Measurements from ENCODE around the gene TPD52L1. TPM values are rescaled to one million over a fixed set of nuclear protein-coding genes. Genes with fewer than 3 reads are reported as not detected.

The TPD52L1 gene
- total RNA-seq, 2 donors from 2014 or later = 24.9 to 39.1 TPM

DNA sequence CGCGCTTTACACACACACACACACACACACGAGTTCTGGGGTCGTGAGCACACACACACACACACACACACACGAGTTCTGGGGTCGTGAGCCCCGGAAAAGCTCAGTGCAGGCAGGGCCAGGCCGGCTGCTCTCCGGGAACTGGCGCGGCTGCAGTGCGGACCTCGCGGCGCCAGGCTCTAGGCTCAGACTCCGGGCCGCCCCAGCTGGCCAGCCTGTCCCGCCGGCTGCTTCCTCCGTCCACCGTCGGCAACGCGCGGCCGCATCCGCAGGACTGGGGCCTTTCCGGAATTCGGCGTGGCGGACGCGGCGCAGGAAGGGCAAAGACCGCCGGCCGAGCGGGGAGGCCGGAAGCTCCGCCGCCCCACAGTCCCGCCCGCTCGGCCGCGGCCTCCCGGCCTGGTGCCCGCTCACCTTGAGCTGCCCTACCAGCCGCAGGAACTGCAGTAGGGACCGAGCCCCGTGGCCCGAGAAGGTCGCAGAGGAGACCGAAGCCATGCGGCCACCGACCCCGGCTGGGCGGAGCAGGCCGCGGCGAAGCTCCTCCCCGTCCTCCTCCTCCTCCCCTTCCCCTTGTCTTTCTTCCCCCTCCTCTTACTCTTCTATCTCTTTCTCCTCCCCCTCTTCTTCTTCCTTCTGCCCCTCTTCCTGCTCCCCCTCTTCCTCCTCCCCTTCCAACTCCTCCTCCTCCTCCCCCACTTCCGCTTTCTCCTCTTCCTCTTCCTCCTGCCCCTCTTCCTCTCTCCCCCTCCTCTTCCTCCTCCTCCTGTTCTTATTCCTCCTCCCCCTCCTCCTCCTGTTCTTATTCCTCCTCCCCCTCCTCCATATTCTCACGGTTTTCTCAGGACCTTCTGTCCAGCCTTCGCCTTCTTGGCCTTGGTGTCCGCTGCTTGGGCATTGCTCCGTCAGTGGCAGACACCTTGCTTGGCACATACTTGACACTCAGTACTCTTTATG, 148.1 kb downstream of the TPD52L1 start, which contains the start of gene HDDC2:
TSS of gene HDDC2 (minus strand) at position 533 of the 957 bp plus-strand sequence. CDS start at position 498, 35 bp downstream.
- peak; percentile 87 for DNase-seq
- H3K36me3 Mint-ChIP-seq (ENCODE audit: low read depth) = peaks cover 31% of the 10 kb centered on the region
- WGBS, 2 experiments (ENCODE audit: insufficient coverage in 1 of 2, insufficient read length in 1 of 2) = 5 to 16% methylated on average over 22 to 67 of the region's 67 CpGs
- TF ChIP-seq, protein P1, sequence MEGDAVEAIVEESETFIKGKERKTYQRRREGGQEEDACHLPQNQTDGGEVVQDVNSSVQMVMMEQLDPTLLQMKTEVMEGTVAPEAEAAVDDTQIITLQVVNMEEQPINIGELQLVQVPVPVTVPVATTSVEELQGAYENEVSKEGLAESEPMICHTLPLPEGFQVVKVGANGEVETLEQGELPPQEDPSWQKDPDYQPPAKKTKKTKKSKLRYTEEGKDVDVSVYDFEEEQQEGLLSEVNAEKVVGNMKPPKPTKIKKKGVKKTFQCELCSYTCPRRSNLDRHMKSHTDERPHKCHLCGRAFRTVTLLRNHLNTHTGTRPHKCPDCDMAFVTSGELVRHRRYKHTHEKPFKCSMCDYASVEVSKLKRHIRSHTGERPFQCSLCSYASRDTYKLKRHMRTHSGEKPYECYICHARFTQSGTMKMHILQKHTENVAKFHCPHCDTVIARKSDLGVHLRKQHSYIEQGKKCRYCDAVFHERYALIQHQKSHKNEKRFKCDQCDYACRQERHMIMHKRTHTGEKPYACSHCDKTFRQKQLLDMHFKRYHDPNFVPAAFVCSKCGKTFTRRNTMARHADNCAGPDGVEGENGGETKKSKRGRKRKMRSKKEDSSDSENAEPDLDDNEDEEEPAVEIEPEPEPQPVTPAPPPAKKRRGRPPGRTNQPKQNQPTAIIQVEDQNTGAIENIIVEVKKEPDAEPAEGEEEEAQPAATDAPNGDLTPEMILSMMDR (conservative IDR thresholded peaks at IDR 0.05) = no peak
- H3K4me3 ChIP-seq (ENCODE audit: low read length) = peak within 1 kb of the TSS; percentile 95
- H3K4me1 ChIP-seq (ENCODE audit: control insufficient read depth, insufficient read depth, low read length) = no peaks in the 10 kb centered on the region
- peak within 1 kb of the TSS; percentile 62 for H3K9ac ChIP-seq (ENCODE audit: extremely low read depth, low read length, poor library complexity, severe bottlenecking)
- peak within 1 kb of the TSS; percentile 85 for H3K27ac Mint-ChIP-seq
- peaks cover 32% of the 10 kb centered on the region for H3K36me3 ChIP-seq (ENCODE audit: control insufficient read depth, insufficient read depth, low read length)
- H3K27me3 ChIP-seq (ENCODE audit: control insufficient read depth, insufficient read depth, low read length, poor library complexity, severe bottlenecking) = peaks cover 21% of the 10 kb centered on the region
- peaks cover 15% of the 10 kb centered on the region for H3K9me3 ChIP-seq (ENCODE audit: control insufficient read depth, low read length)
- peaks cover 24% of the 10 kb centered on the region for H3K27me3 Mint-ChIP-seq (ENCODE audit: insufficient read depth)
- peaks cover 7% of the 10 kb centered on the region for H3K9me3 Mint-ChIP-seq
- H3K27ac ChIP-seq (ENCODE audit: low read depth, low read length) = peak within 1 kb of the TSS; percentile 72
- peak within 1 kb of the TSS; percentile 83 for H3K4me3 Mint-ChIP-seq
- peaks cover 14% of the 10 kb centered on the region for H3K4me1 Mint-ChIP-seq

DNA sequence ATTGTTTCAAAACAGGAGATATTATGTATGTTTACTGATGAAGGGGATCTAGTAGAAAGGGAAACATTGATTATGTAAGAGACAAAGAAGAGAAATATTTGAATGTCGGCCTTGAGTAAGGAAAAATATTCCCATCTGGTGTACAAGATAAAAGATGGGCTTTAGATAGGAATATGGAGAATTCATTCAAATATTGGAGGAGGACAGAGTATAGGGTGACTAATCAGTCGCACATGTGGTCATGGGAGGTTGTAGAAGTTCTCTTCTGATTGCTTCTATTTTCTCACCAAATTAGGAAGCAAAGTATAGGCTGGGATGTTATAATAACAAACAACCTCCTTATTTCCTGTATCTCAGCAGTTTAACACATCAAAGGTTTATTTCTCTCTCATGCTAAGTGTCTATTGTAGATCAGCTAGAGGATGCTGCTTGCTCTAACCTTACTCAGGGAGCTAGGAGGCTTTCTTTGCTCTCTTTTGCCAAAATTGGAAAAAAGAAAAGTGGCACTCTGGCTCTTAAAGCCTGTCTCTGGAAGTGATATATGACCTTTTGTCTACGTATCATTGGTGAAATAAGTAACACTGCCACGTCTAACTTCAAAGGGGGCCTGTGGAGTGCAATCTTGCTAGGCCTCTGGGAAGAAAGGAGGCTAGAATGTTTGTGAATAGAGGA, 149.4 kb downstream of the TPD52L1 start:
- Mint-ChIP-seq H3K27ac (no peak overlapping the region), H3K4me3 (peak overlapping the region; percentile 83), H3K9me3 (peaks cover 7% of the 10 kb centered on the region), H3K27me3 (ENCODE audit: insufficient read depth) (peaks cover 33% of the 10 kb centered on the region), H3K36me3 (ENCODE audit: low read depth) (peaks cover 22% of the 10 kb centered on the region), H3K4me1 (peaks cover 14% of the 10 kb centered on the region)
- Histone ChIP-seq H3K9me3 (ENCODE audit: control insufficient read depth, low read length) (peaks cover 15% of the 10 kb centered on the region), H3K27me3 (ENCODE audit: control insufficient read depth, insufficient read depth, low read length, poor library complexity, severe bottlenecking) (peaks cover 34% of the 10 kb centered on the region), H3K9ac (ENCODE audit: extremely low read depth, low read length, poor library complexity, severe bottlenecking) (no peak overlapping the region), H3K27ac (ENCODE audit: low read depth, low read length) (no peak overlapping the region), H3K36me3 (ENCODE audit: control insufficient read depth, insufficient read depth, low read length) (peaks cover 19% of the 10 kb centered on the region), H3K4me1 (ENCODE audit: control insufficient read depth, insufficient read depth, low read length) (no peaks in the 10 kb centered on the region), H3K4me3 (ENCODE audit: low read length) (no peak overlapping the region)
- TF ChIP-seq, protein P1 (conservative IDR thresholded peaks at IDR 0.05) = no peak
- DNase-seq = no peak
- WGBS, 2 experiments (ENCODE audit: insufficient coverage in 1 of 2, insufficient read length in 1 of 2) = 90 to 95% methylated on average over 3 to 4 of the region's 4 CpGs

DNA sequence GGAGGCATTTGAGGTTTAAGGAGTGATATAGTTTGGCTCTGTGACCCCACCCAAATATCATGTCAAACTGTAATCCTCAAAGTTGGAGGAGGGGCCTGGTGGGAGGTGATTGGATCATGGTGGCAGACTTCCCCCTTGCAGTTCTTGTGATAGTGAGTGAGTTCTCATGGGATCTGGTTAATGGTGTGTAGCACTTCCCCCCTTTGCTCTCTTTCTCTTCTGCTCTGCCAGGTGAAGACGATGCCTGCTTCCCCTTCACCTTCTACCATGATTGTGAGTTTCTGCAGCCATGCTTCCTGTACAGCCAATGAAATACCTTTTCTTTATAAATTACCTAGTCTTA, 149.9 kb downstream of the TPD52L1 start:
- 100% methylated on average over 1 of the region's 1 CpG for WGBS, 2 experiments (ENCODE audit: insufficient coverage in 1 of 2, insufficient read length in 1 of 2)
- Mint-ChIP-seq H3K9me3 (peaks cover 7% of the 10 kb centered on the region), H3K36me3 (ENCODE audit: low read depth) (peaks cover 18% of the 10 kb centered on the region), H3K4me3 (no peak overlapping the region), H3K27ac (no peak overlapping the region), H3K4me1 (peaks cover 14% of the 10 kb centered on the region), H3K27me3 (ENCODE audit: insufficient read depth) (peaks cover 37% of the 10 kb centered on the region)
- H3K27ac ChIP-seq (ENCODE audit: low read depth, low read length) = no peak overlapping the region
- TF ChIP-seq, protein P1 (conservative IDR thresholded peaks at IDR 0.05) = no peak
- no peak overlapping the region for H3K4me3 ChIP-seq (ENCODE audit: low read length)
- peaks cover 14% of the 10 kb centered on the region for H3K36me3 ChIP-seq (ENCODE audit: control insufficient read depth, insufficient read depth, low read length)
- DNase-seq = no peak
- no peaks in the 10 kb centered on the region for H3K4me1 ChIP-seq (ENCODE audit: control insufficient read depth, insufficient read depth, low read length)
- no peak overlapping the region for H3K9ac ChIP-seq (ENCODE audit: extremely low read depth, low read length, poor library complexity, severe bottlenecking)
- peaks cover 39% of the 10 kb centered on the region for H3K27me3 ChIP-seq (ENCODE audit: control insufficient read depth, insufficient read depth, low read length, poor library complexity, severe bottlenecking)
- peaks cover 15% of the 10 kb centered on the region for H3K9me3 ChIP-seq (ENCODE audit: control insufficient read depth, low read length)
